NCI-H1417 (cell line): ENCODE data around the gene KCTD11.
"Not testable (repeated sequence)": the region's sequence is repeated elsewhere in the genome, so short reads cannot be mapped to it uniquely, and the experiment has no call there.

Source experiments
- DNase-seq, 3 experiments: peaks; one replicate each; lab custom pipeline; 2025; lab: John Stamatoyannopoulos, UW

KCTD11 gene

GRCh38 chr17:7322520-7323194, 29.3 kb upstream of the KCTD11 start:
- no peak for DNase-seq

- no peak for DNase-seq
Observed at GRCh38 chr17:7323731-7324437, 28.1 kb upstream of the KCTD11 start.

DNA sequence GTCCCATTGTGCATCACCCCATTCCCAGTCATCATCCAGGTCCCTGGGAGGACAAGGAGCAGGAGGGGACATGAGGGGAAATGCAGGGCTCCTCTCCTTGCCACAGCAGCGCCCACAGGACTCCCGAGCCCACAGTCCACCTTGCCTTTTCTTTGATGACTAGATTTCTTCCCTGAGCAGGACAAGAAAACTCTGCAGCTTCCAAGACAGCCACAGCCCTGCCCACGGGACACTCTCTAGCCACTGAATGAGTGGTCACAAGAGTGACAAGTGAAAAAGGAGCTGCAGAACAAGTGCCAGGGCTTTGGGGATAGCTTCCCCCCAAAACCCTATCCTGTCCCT, 27.6 kb upstream of the KCTD11 start:
- no peak for DNase-seq

- DNase-seq, result no peak
Observed at GRCh38 chr17:7325031-7325528, 26.9 kb upstream of the KCTD11 start.

DNA sequence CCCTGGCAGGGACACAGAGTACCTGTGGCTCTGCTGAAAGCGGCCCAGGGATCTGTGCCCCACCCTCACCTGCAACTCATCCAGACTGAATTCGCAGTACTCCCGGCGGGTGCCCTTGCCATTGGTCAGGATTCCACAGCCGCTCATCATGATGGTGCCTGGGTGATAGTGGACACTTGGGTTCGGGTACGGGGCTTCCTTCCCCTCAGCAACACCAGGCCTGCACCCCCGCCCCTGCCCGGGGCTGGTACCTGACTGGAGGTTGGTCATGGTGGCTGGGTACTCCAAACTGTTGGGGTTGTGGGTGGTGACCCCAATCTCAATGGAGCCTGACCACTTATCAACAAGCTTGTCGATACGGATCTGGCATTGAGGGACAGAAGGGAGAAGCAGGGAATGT, 25.8 kb upstream of the KCTD11 start:
- no peak for DNase-seq

DNA sequence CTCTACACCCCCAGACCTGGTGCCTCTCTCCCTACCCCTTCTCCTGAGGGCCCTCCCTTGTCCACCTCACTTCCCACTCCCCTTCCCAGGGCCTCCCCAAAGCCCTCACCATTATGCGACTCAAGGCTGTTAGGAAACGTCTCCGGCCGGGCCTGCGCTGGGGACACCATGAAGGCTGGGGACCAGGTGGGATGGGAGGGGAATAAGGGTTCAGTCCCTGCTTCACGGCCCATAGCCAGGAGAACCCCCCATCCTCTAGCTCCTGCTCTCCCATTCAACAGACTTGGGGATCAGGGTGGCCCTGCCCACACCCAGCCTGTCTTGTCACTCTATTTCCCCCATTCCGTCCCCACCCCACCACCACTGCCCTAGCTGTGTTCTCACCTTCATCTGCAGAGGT, 24.9 kb upstream of the KCTD11 start:
- DNase-seq, result no peak

GRCh38 chr17:7327501-7327900, 24.5 kb upstream of the KCTD11 start:
- no peak for DNase-seq

- no peak for DNase-seq
Observed at GRCh38 chr17:7328009-7328408, 24.0 kb upstream of the KCTD11 start.

DNA sequence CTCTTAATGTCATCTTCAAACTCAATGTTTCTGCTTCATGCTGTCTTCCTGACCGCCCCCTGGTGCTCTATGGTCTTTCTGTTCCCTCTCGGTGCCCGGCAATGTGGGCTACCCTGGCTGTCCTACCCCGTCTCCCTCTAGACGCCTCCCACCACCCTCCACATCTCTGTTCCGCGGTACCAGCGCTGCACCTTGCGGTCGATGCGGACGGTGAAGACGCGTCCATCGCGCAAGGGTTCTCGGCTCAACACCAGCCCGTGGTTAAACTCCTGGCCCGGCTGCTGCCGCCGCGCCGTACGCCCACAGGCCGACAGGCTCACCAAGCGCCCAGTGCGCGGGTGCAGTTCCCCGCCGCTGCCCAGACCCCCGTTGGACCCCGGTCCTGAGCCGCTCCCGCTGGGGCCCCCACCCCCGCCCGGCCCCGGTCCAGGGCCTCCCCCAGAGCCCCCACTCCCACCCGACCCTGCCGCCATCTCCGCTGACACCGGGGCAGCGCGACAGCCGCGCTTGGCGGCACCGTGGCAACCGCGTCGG, 23.1 kb upstream of the KCTD11 start, which contains the start of gene NEURL4:
TSS of gene NEURL4 (minus strand) at position 496 of the 534 bp plus-strand sequence. CDS start at position 473, 23 bp downstream.
- DNase-seq, result peak in 1 of 3 experiments; percentile 50

DNA sequence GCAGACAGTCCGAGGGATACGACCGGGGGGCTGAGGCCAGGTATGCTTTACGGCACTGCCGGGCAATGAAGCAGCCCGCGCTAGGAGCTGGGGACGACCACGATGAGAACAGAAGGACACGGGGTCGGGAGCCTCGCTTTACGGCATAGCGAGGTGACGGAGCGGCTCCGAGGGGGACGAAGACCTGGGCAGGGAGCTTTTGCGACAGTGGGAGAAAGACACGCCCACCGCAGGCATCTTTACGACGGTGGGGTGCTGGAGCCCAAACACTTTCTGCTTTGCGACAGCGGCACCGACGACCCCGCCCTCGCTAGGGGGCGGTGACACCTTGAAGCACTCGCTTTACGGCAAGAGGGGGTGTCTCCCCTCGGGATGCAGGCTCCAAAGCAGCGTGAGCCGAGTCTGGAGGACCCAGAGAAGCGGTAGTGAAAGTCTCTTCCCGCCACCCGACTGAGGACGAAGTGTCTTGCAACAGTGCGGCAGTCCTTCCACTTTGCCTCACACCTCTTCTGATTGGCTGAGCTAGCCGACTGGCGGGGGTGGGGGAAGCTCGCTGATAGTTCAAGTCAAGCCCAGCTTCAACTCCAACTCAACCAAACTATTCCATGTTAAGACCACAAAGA, 22.5 kb upstream of the KCTD11 start:
- peak; percentile 95 to 98 (median 96) for DNase-seq

DNA sequence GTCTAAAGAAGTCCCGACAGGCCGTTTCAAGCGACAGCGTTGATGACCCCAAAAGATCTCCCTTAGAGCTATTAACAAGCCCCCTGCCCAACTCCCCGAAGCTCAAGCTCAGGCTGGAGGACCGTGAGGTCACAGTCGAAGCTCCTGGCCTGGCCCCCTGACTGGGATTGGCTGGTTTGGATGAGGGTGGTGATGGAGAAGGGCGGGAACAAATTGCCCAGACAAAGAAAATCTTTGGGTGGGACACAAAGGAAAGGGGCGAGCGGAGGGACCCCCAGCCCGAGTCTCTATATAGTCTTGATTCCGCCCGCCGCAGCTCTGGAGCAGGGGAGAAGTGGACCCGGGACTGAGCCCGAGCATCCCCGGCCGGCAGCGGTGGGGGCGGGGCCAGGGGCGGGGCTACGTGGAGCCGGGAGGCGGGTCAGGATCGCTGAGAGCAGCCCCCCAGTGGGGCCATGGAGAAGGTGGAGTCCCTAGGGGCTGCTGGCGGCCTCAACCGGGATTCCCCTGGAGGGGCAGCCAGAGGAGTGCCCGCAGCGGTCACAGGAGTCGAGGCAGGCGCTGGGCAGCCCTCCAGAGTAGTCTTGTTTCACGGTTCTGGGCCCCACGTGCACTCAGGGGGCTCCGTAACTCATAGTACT, 21.8 kb upstream of the KCTD11 start:
- peak; percentile 46 to 89 (median 86) for DNase-seq

DNA sequence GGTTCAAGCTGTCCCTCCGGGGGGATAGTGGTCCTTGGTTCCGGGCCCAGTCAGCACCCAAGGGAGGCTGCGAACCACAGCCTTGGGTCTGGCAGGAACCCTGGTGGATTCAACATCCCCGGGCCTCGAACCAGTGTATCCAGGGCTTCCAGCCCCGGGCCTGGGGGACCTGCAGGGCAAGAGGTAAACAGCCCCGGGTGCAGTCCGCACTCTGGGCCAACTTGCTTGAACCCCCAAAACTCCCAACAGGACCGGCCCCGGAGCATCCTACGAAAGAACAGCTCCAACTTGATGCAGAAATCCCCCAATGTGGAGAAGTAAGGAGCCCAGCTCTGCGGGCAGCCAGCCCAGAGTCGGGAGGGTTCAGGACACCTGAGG, 21.3 kb upstream of the KCTD11 start:
- DNase-seq, result no peak

DNA sequence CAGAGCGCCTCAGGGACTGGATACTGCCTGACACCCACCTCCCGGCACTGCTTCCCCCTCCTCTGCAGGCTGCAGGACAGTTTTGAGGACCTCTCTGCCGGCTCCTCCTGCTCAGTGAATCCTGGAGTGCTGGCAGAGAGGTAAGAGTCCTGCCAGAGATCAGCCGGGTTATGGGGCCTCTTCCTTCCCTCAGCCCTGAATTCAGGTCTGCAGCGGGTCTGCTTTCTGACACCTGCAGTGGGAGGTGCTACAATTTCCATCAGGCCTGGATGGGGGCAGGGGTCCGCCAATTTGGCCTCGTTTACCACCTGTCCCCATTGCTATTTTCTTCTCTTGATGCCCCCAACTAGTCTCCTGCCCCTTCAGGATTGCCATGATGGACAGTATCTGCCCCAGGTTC, 19.9 kb upstream of the KCTD11 start:
- no peak for DNase-seq

DNA sequence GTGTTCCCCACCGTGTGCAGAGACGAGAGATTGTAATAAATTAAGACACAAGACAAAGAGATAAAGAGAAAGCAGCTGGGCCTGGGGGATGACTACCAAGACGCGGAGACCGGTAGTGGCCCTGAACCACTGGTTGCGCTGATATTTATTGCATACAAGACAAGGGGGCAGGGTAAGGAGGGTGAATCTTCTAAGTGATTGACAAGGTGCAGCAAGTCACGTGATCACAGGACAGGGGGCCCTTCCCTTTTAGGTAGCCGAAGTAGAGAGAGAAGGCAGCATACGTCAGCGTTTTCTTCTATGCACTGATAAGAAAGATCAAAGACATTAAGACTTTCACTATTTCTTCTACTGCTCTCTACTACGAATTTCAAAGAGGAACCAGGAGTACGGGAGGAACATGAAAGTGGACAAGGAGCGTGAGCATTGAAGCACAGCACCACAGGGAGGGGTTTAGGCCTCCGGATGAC, 19.3 kb upstream of the KCTD11 start:
- DNase-seq, result not testable (repeated sequence)

GRCh38 chr17:7334938-7335538, 16.9 kb upstream of the KCTD11 start:
- no peak for DNase-seq

GRCh38 chr17:7335765-7336164, 16.2 kb upstream of the KCTD11 start:
- DNase-seq, result not testable (repeated sequence)

GRCh38 chr17:7336240-7337175, 15.5 kb upstream of the KCTD11 start, which contains the start of gene ACAP1:
TSS of gene ACAP1 (plus strand) at chr17:7336529. CDS start at chr17:7336735, 206 bp downstream.
- no peak for DNase-seq

- DNase-seq, result not testable (repeated sequence)
Observed at GRCh38 chr17:7337600-7337999, 14.4 kb upstream of the KCTD11 start.

DNA sequence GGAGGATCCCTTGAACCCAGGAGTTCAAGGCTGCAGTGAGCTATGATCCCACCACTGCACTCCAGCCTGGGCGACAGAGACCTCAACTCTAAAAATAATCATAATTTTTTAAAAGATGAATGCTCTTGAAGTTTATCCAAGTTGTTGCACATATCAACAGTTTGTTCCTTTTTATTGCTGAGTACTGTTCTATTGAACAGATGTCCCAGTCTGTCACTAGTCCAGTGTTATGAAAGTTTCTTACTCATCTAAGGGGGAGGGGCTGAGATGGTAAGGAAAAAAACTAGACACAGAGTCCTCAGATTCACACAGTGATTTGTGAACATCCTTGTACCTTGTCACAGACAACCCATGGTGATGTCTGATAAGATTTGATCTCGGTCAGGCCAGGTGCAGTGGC, 11.8 kb upstream of the KCTD11 start:
- no peak for DNase-seq

GRCh38 chr17:7341842-7342241, 10.1 kb upstream of the KCTD11 start:
- DNase-seq, result no peak
